K562 (cell line): Measurements from ENCODE around the gene TIPARP. TPM values are rescaled to one million over a fixed set of nuclear protein-coding genes. Genes with fewer than 3 reads are reported as not detected.

ENCODE experiments used
- ELF2 ChIP-seq: fragments of 250-450 bp; sonication (Bioruptor Pico); IDR thresholded peaks from 2 replicates; pipeline ENCODE4 v1.5.0; 2021; ENCODE audit warnings: mild to moderate bottlenecking
- HSF4 ChIP-seq: fragments of 250-450 bp; sonication (Bioruptor Pico); IDR thresholded peaks from 2 replicates; pipeline ENCODE4 v2.1.2; 2022; ENCODE audit warnings: mild to moderate bottlenecking, moderate library complexity, borderline replicate concordance
- KDM2B ChIP-seq: fragments of 250-450 bp; sonication (Bioruptor Pico); IDR thresholded peaks from 2 replicates; pipeline ENCODE4 v1.8.0; 2021; ENCODE audit warnings: mild to moderate bottlenecking, moderate library complexity
- MAFF ChIP-seq: IDR thresholded peaks from 2 replicates; pipeline ENCODE4 v1.6.1; 2012; ENCODE audit warnings: low read length, improper control_type of control experiment
- MIER1 ChIP-seq: fragments of 450-650 bp; IDR thresholded peaks from 2 replicates; pipeline ENCODE4 v1.6.1; 2016; ENCODE audit warnings: antibody characterized with exemption, mild to moderate bottlenecking, low read depth
- NCOA2 ChIP-seq, 2 experiments: fragments of 450-650 bp; IDR thresholded peaks; 2 replicates each; pipeline ENCODE4 v1.6.1; 2018; ENCODE audit warnings: mild to moderate bottlenecking in 2 of 2, moderate library complexity in 1 of 2; ENCODE audit not compliant: partially characterized antibody in 2 of 2
- NFATC3 ChIP-seq: fragments of 450-650 bp; IDR thresholded peaks from 2 replicates; pipeline ENCODE4 v1.6.1; 2017; ENCODE audit warnings: mild to moderate bottlenecking
- POLR2A ChIP-seq: fragments of 450-650 bp; conservative IDR thresholded peaks from 2 replicates; pipeline ENCODE4 v1.6.1; 2016
- PYGO2 ChIP-seq: fragments of 450-650 bp; IDR thresholded peaks from 2 replicates; pipeline ENCODE4 v1.6.1; 2016; ENCODE audit warnings: mild to moderate bottlenecking, missing genetic modification characterization, moderate library complexity, missing compliant biosample characterization
- SMAD3 ChIP-seq: fragments of 450-650 bp; formaldehyde crosslinking; conservative IDR thresholded peaks from 2 replicates; pipeline ENCODE4 v1.4.0; 2020; ENCODE audit warnings: mild to moderate bottlenecking
- STAG1 ChIP-seq: sonication (generic); formaldehyde crosslinking; IDR thresholded peaks from 2 replicates; pipeline ENCODE4 v1.5.0; 2020; ENCODE audit warnings: missing genetic modification reagents, borderline replicate concordance
- TARDBP ChIP-seq: fragments of 450-650 bp; IDR thresholded peaks from 2 replicates; pipeline ENCODE4 v1.6.1; 2016
- TRIM24 ChIP-seq, 2 experiments: fragments of 450-650 bp; IDR thresholded peaks; 2 replicates each; pipeline ENCODE4 v1.6.1; 2016
- TRIM28 ChIP-seq: fragments of 450-650 bp; IDR thresholded peaks from 2 replicates; pipeline ENCODE4 v1.6.1; 2017
- ZBTB7A ChIP-seq: IDR thresholded peaks from 2 replicates; pipeline ENCODE4 v1.6.1; 2011; ENCODE audit warnings: low read depth, mild to moderate bottlenecking, low read length, moderate library complexity, borderline replicate concordance; ENCODE audit not compliant: control insufficient read depth
- polyA plus RNA-seq, 8 experiments: library from polyadenylated mRNA; depleted of rRNA in 4 of 8; stranded (reverse) in 5 of 8; unstranded in 3 of 8; fragments of >200 nt; fragmentation: Nextera tagmentation in 2 of 8; fragmentation: Illumina TruSeq in 1 of 8; extraction: Ambion mirVana in 2 of 8; extraction: Trizol in 1 of 8; gene quantifications; 2 replicates each; pipeline versions ENCODE4 v1.2.1 to v1.2.3, GENCODE V29; 2011 to 2014; ENCODE audit warnings: inconsistent platforms in 1 of 8, missing spikeins in 1 of 8
- total RNA-seq, 7 experiments: library from RNA; depleted of rRNA in 6 of 7; stranded (reverse); fragments of >200 nt in 6 of 7; fragmentation: Illumina TruSeq in 2 of 7; extraction: Trizol in 2 of 7; gene quantifications; 2 replicates each; pipeline versions ENCODE4 v1.2.1 to v1.2.3, GENCODE V29; 2011 to 2021; ENCODE audit warnings: low replicate concordance in 1 of 7
- TF ChIP-seq, protein P1 (sequence below): fragments of 250-450 bp; sonication (Bioruptor Pico); IDR thresholded peaks from 2 replicates; pipeline ENCODE4 v1.8.0; 2021; ENCODE audit warnings: moderate library complexity, mild to moderate bottlenecking, inconsistent platforms
- TF ChIP-seq, protein P2 (sequence below): fragments of 450-650 bp; IDR thresholded peaks from 2 replicates; pipeline ENCODE4 v1.6.1; 2017; ENCODE audit warnings: antibody characterized with exemption
- TF ChIP-seq, protein P3 (sequence below): fragments of 250-450 bp; sonication (Bioruptor Pico); IDR thresholded peaks from 2 replicates; pipeline ENCODE4 v1.9.0; 2021; ENCODE audit warnings: mild to moderate bottlenecking, inconsistent platforms
- TF ChIP-seq, protein P4 (sequence below), 2 experiments: fragments of 250-450 bp in 1 of 2; fragments of 450-650 bp in 1 of 2; sonication (Bioruptor Pico) in 1 of 2; IDR thresholded peaks; 2 replicates each; pipeline versions ENCODE4 v1.6.1 to v1.8.0; 2016 to 2021; ENCODE audit warnings: mild to moderate bottlenecking in 2 of 2, moderate library complexity in 2 of 2, missing compliant biosample characterization in 1 of 2, missing genetic modification characterization in 1 of 2
- TF ChIP-seq, protein P5 (sequence below): fragments of 250-450 bp; sonication (Bioruptor Pico); IDR thresholded peaks from 2 replicates; pipeline ENCODE4 v1.5.0; 2021
- TF ChIP-seq, protein P6 (sequence below): fragments of 450-650 bp; formaldehyde crosslinking; conservative IDR thresholded peaks from 2 replicates; pipeline ENCODE4 v1.4.0; 2022; ENCODE audit warnings: mild to moderate bottlenecking, missing genetic modification characterization

TIPARP gene
- total and polyA plus RNA-seq, 9 of the 15 experiments (the other 6 are each of a cell fraction or from before 2014, with no cell fraction given) = 2.4 to 29.4 (median 15.1) TPM

DNA sequence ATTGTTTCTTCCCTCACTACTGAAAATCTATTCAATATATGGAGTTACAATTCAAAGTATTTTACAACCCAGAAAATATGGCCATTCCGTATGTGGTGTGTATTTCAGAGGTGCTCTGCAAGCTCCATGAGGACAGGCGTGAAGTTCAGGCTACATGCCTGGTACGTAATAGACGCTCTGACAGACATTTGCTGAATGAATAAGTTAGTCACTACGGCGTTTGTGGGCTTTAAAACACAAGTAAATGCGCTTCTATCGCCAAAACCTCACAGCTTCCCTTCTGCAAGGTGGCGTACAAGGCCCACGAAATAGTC is 701 bp upstream of the TIPARP start (continued):
- TF ChIP-seq, protein P1, sequence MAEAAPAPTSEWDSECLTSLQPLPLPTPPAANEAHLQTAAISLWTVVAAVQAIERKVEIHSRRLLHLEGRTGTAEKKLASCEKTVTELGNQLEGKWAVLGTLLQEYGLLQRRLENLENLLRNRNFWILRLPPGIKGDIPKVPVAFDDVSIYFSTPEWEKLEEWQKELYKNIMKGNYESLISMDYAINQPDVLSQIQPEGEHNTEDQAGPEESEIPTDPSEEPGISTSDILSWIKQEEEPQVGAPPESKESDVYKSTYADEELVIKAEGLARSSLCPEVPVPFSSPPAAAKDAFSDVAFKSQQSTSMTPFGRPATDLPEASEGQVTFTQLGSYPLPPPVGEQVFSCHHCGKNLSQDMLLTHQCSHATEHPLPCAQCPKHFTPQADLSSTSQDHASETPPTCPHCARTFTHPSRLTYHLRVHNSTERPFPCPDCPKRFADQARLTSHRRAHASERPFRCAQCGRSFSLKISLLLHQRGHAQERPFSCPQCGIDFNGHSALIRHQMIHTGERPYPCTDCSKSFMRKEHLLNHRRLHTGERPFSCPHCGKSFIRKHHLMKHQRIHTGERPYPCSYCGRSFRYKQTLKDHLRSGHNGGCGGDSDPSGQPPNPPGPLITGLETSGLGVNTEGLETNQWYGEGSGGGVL = no peak
- TF ChIP-seq TRIM24 (IDR thresholded peaks at IDR 0.05) (peak; percentile 44 to 69; a peak in 1 of 4 replicates), NCOA2 (IDR thresholded peaks at IDR 0.05; ENCODE audit: partially characterized antibody in 2 of 2) (no peak), POLR2A (no peak), KDM2B (CRISPR knock-in tag) (peak; percentile 49; the same call in 1 of the 2 replicates), TRIM28 (peak; percentile 90; the same call in 1 of the 2 replicates), ELF2 (CRISPR knock-in tag) (0 out of 2 replicates have a peak, but pooled peaks have one; percentile 56), HSF4 (CRISPR knock-in tag) (no peak), PYGO2 (tag) (no peak), TARDBP (no peak), ZBTB7A (no peak), STAG1 (CRISPR knock-in tag) (no peak), SMAD3 (CRISPR knock-in tag) (no peak), NFATC3 (no peak), MIER1 (peak; percentile 64; the same call in 1 of the 2 replicates), MAFF (no peak)
- TF ChIP-seq, protein P2, sequence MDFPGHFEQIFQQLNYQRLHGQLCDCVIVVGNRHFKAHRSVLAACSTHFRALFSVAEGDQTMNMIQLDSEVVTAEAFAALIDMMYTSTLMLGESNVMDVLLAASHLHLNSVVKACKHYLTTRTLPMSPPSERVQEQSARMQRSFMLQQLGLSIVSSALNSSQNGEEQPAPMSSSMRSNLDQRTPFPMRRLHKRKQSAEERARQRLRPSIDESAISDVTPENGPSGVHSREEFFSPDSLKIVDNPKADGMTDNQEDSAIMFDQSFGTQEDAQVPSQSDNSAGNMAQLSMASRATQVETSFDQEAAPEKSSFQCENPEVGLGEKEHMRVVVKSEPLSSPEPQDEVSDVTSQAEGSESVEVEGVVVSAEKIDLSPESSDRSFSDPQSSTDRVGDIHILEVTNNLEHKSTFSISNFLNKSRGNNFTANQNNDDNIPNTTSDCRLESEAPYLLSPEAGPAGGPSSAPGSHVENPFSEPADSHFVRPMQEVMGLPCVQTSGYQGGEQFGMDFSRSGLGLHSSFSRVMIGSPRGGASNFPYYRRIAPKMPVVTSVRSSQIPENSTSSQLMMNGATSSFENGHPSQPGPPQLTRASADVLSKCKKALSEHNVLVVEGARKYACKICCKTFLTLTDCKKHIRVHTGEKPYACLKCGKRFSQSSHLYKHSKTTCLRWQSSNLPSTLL = no peak
- TF ChIP-seq, protein P3, sequence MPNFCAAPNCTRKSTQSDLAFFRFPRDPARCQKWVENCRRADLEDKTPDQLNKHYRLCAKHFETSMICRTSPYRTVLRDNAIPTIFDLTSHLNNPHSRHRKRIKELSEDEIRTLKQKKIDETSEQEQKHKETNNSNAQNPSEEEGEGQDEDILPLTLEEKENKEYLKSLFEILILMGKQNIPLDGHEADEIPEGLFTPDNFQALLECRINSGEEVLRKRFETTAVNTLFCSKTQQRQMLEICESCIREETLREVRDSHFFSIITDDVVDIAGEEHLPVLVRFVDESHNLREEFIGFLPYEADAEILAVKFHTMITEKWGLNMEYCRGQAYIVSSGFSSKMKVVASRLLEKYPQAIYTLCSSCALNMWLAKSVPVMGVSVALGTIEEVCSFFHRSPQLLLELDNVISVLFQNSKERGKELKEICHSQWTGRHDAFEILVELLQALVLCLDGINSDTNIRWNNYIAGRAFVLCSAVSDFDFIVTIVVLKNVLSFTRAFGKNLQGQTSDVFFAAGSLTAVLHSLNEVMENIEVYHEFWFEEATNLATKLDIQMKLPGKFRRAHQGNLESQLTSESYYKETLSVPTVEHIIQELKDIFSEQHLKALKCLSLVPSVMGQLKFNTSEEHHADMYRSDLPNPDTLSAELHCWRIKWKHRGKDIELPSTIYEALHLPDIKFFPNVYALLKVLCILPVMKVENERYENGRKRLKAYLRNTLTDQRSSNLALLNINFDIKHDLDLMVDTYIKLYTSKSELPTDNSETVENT (CRISPR knock-in tag) = no peak
- TF ChIP-seq, protein P4, sequence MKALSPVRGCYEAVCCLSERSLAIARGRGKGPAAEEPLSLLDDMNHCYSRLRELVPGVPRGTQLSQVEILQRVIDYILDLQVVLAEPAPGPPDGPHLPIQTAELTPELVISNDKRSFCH (CRISPR knock-in tag; IDR thresholded peaks at IDR 0.05) = no peak
- TF ChIP-seq, protein P4 (tag; IDR thresholded peaks at IDR 0.05) = no peak
- TF ChIP-seq, protein P5, sequence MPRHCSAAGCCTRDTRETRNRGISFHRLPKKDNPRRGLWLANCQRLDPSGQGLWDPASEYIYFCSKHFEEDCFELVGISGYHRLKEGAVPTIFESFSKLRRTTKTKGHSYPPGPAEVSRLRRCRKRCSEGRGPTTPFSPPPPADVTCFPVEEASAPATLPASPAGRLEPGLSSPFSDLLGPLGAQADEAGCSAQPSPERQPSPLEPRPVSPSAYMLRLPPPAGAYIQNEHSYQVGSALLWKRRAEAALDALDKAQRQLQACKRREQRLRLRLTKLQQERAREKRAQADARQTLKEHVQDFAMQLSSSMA = no peak
- TF ChIP-seq, protein P6, sequence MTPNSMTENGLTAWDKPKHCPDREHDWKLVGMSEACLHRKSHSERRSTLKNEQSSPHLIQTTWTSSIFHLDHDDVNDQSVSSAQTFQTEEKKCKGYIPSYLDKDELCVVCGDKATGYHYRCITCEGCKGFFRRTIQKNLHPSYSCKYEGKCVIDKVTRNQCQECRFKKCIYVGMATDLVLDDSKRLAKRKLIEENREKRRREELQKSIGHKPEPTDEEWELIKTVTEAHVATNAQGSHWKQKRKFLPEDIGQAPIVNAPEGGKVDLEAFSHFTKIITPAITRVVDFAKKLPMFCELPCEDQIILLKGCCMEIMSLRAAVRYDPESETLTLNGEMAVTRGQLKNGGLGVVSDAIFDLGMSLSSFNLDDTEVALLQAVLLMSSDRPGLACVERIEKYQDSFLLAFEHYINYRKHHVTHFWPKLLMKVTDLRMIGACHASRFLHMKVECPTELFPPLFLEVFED (CRISPR knock-in tag) = no peak
